Vagina (tissue), 2 donors: ENCODE data around the gene ALK. TPM values are rescaled to one million over a fixed set of nuclear protein-coding genes. Genes with fewer than 3 reads are reported as not detected.

Experiments
- DNase-seq, 2 donors: peaks; one replicate each; pipeline ENCODE4 v3.0.0-alpha.2; 2017; ENCODE audit errors: extremely low spot score in 2 of 2
- H3K27ac ChIP-seq: fragments of 200-600 bp; sonication (generic); one replicate; pipeline ENCODE4 v1.5.1; 2019
- H3K27me3 ChIP-seq: fragments of 200-600 bp; sonication (generic); one replicate; pipeline ENCODE4 v1.5.1; 2019
- H3K36me3 ChIP-seq, 2 donors: fragments of 200-600 bp; sonication (generic); one replicate each; pipeline ENCODE4 v1.5.1; 2017 to 2019
- H3K4me1 ChIP-seq: fragments of 200-600 bp; sonication (generic); one replicate; pipeline ENCODE4 v1.5.1; 2019
- H3K4me3 ChIP-seq, 2 donors: fragments of 200-600 bp; sonication (generic); 1 replicate in 1 of 2; 2 replicates in 1 of 2; pipeline ENCODE4 v1.5.1; 2016 to 2019
- H3K9me3 ChIP-seq: fragments of 200-600 bp; sonication (generic); one replicate; pipeline ENCODE4 v1.5.1; 2019
- CTCF ChIP-seq, 3 experiments: fragments of 450-650 bp in 2 of 3; fragments of 200-600 bp in 1 of 3; sonication (generic) in 1 of 3; IDR thresholded peaks; one replicate each; pipeline ENCODE4 v1.5.1; 2017 to 2019; ENCODE audit warnings: antibody characterized with exemption in 3 of 3, mild to moderate bottlenecking in 2 of 3, moderate library complexity in 2 of 3
- POLR2A ChIP-seq, 2 donors: fragments of 450-650 bp; IDR thresholded peaks; one replicate each; pipeline ENCODE4 v1.6.1; 2017; ENCODE audit warnings: antibody characterized with exemption in 2 of 2, mild to moderate bottlenecking in 2 of 2, moderate library complexity in 2 of 2
- POLR2AphosphoS5 ChIP-seq, 2 donors: sonication (generic); formaldehyde crosslinking; IDR thresholded peaks; one replicate each; pipeline ENCODE4 v1.9.0; 2017; ENCODE audit warnings: antibody characterized with exemption in 2 of 2, mild to moderate bottlenecking in 2 of 2, low read depth in 1 of 2; ENCODE audit not compliant: insufficient read depth in 1 of 2
- intact Hi-C: fragments of 100-400 bp; cut with DNase I; formaldehyde crosslinking; loops from one replicate; pipeline ENCODE4 v1.15.1; 2023
- total RNA-seq: library from RNA; depleted of rRNA; stranded (reverse); fragments of >200 nt; gene quantifications from one replicate; pipeline ENCODE4 v1.2.3, GENCODE V29; 2016

ALK gene
- total RNA-seq, 1 donor from 2014 or later = 0.74 TPM

- DNase-seq = no peak
- Histone ChIP-seq H3K4me1 (no peaks in the 10 kb centered on the region), H3K27me3 (no peaks in the 10 kb centered on the region), H3K9me3 (no peaks in the 10 kb centered on the region), H3K27ac (no peak overlapping the region), H3K36me3 (no peaks in the 10 kb centered on the region), H3K4me3 (no peak overlapping the region)
- TF ChIP-seq POLR2AphosphoS5 (IDR thresholded peaks at IDR 0.05; ENCODE audit: insufficient read depth in 1 of 2, low read depth in 1 of 2) (no peak), CTCF (IDR thresholded peaks at IDR 0.05) (no peak), POLR2A (IDR thresholded peaks at IDR 0.05) (no peak)
- intact Hi-C loops = no loop called here
Measured at GRCh38 chr2:29807082-29807481, 114.3 kb downstream of the ALK start.

GRCh38 chr2:29806461-29806860, 114.9 kb downstream of the ALK start:
- no peak for DNase-seq
- Histone ChIP-seq H3K9me3 (no peaks in the 10 kb centered on the region), H3K4me3 (no peak overlapping the region), H3K4me1 (no peaks in the 10 kb centered on the region), H3K27me3 (no peaks in the 10 kb centered on the region), H3K27ac (no peak overlapping the region), H3K36me3 (no peaks in the 10 kb centered on the region)
- intact Hi-C loops = no loop called here
- TF ChIP-seq CTCF (IDR thresholded peaks at IDR 0.05) (no peak), POLR2AphosphoS5 (IDR thresholded peaks at IDR 0.05; ENCODE audit: insufficient read depth in 1 of 2, low read depth in 1 of 2) (no peak), POLR2A (IDR thresholded peaks at IDR 0.05) (no peak)

- Histone ChIP-seq H3K27me3 (no peaks in the 10 kb centered on the region), H3K36me3 (no peaks in the 10 kb centered on the region), H3K4me1 (no peaks in the 10 kb centered on the region), H3K9me3 (no peaks in the 10 kb centered on the region), H3K4me3 (no peak overlapping the region), H3K27ac (no peak overlapping the region)
- DNase-seq = no peak
- intact Hi-C loops = no loop called here
- TF ChIP-seq POLR2A (IDR thresholded peaks at IDR 0.05) (no peak), CTCF (IDR thresholded peaks at IDR 0.05) (no peak), POLR2AphosphoS5 (IDR thresholded peaks at IDR 0.05; ENCODE audit: insufficient read depth in 1 of 2, low read depth in 1 of 2) (no peak)
Measured at GRCh38 chr2:29804671-29805070, 116.7 kb downstream of the ALK start.

- no peak for TF ChIP-seq POLR2A (IDR thresholded peaks at IDR 0.05)
- TF ChIP-seq POLR2AphosphoS5 (IDR thresholded peaks at IDR 0.05; ENCODE audit: insufficient read depth in 1 of 2, low read depth in 1 of 2) = no peak
- TF ChIP-seq CTCF (IDR thresholded peaks at IDR 0.05) = no peak
- Histone ChIP-seq H3K4me1 (no peaks in the 10 kb centered on the region), H3K27me3 (no peaks in the 10 kb centered on the region), H3K27ac (no peak overlapping the region), H3K4me3 (no peak overlapping the region), H3K9me3 (no peaks in the 10 kb centered on the region), H3K36me3 (no peaks in the 10 kb centered on the region)
- intact Hi-C loops = no loop called here
- DNase-seq = no peak
Measured at GRCh38 chr2:29803537-29803936, 117.8 kb downstream of the ALK start.

- TF ChIP-seq POLR2A (IDR thresholded peaks at IDR 0.05) (no peak), POLR2AphosphoS5 (IDR thresholded peaks at IDR 0.05; ENCODE audit: insufficient read depth in 1 of 2, low read depth in 1 of 2) (no peak), CTCF (IDR thresholded peaks at IDR 0.05) (no peak)
- H3K9me3 ChIP-seq = no peaks in the 10 kb centered on the region
- DNase-seq = no peak
- intact Hi-C loops = no loop called here
- H3K4me1 ChIP-seq = no peaks in the 10 kb centered on the region
- no peaks in the 10 kb centered on the region for H3K36me3 ChIP-seq
- H3K27ac ChIP-seq = no peak overlapping the region
- no peaks in the 10 kb centered on the region for H3K27me3 ChIP-seq
- no peak overlapping the region for H3K4me3 ChIP-seq
Measured at GRCh38 chr2:29802986-29803385, 118.4 kb downstream of the ALK start.
